ENCODE results near the gene BCL7C.

BCL7C gene

DNA sequence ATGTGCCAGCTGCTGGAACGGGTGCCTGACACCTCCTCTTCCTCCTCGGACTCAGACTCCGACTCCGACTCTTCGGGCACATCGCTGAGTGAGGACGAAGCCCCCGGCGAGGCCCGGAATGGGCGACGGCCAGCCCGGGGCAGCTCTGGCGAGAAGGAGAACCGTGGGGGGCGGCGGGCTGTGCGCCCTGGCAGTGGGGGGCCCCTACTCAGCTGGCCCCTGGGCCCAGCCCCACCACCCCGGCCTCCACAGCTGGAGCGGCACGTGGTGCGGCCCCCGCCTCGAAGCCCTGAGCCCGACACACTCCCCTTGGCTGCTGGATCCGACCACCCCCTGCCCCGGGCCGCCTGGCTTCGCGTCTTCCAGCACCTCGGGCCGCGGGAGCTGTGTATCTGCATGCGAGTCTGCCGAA lies 36.3 kb upstream of the BCL7C start:
- H2AFZ ChIP-seq (ENCODE audit: low read length): no peak overlapping the region

DNA sequence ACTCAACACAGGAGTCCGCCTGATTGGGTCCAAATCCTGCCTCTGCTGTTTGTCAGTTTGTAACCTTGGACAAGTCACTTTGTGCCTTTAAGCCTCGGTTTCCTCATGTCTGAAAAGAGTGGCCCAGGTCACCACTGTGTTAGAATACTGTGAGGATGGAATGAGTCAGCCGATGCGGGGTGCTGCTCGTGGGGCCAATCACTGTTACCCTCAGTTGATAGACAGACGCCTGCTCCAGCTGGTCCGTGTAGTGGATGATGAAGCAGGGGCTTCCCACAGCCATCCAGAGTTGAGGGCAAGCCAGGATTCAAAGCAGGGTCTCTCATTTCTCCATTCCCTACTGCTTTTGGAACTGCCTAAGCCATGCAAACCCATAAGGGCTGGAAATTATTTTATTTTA lies 35.3 kb upstream of the BCL7C start:
- no peak overlapping the region for H2AFZ ChIP-seq (ENCODE audit: low read length)
- peaks cover 14% of the 10 kb centered on the region for H4K20me1 ChIP-seq (ENCODE audit: insufficient read depth, low read length, poor library complexity, severe bottlenecking)
- H3K4me3 ChIP-seq (ENCODE audit: low read length, poor library complexity, severe bottlenecking): no peak overlapping the region
- peaks cover 29% of the 10 kb centered on the region for H3K4me1 ChIP-seq (ENCODE audit: insufficient read depth, low read length, poor library complexity, severe bottlenecking)
- H3F3A ChIP-seq (ENCODE audit: low read depth): no peaks in the 10 kb centered on the region
- H3K4me2 ChIP-seq (ENCODE audit: low read depth, low read length, poor library complexity, severe bottlenecking): no peak overlapping the region
- H3K9me2 ChIP-seq (replicated peaks; ENCODE audit: low read depth, low read length): no peaks in the 10 kb centered on the region
- H3K9ac ChIP-seq (ENCODE audit: low read depth, low read length, poor library complexity, severe bottlenecking): no peak overlapping the region
- peaks cover 26% of the 10 kb centered on the region; the same call in 1 of the 2 replicates for H3K36me3 ChIP-seq (ENCODE audit: insufficient read depth, low read length)
- H3K9me3 ChIP-seq (ENCODE audit: insufficient read depth, low read depth, low read length): no peaks in the 10 kb centered on the region
- TF ChIP-seq EZH2phosphoT487 (IDR thresholded peaks at IDR 0.05; ENCODE audit: borderline replicate concordance): no peak
- TF ChIP-seq, protein P1, sequence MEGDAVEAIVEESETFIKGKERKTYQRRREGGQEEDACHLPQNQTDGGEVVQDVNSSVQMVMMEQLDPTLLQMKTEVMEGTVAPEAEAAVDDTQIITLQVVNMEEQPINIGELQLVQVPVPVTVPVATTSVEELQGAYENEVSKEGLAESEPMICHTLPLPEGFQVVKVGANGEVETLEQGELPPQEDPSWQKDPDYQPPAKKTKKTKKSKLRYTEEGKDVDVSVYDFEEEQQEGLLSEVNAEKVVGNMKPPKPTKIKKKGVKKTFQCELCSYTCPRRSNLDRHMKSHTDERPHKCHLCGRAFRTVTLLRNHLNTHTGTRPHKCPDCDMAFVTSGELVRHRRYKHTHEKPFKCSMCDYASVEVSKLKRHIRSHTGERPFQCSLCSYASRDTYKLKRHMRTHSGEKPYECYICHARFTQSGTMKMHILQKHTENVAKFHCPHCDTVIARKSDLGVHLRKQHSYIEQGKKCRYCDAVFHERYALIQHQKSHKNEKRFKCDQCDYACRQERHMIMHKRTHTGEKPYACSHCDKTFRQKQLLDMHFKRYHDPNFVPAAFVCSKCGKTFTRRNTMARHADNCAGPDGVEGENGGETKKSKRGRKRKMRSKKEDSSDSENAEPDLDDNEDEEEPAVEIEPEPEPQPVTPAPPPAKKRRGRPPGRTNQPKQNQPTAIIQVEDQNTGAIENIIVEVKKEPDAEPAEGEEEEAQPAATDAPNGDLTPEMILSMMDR (conservative IDR thresholded peaks at IDR 0.05; ENCODE audit: low read length): no peak
- H3K79me2 ChIP-seq (ENCODE audit: insufficient read depth, low read length): peaks cover 32% of the 10 kb centered on the region
- H3K27me3 ChIP-seq (ENCODE audit: insufficient read depth, low read length, poor library complexity, severe bottlenecking): no peaks in the 10 kb centered on the region

More for the DNA sequence above, 36.3 kb upstream of the BCL7C start:
- peaks cover 26% of the 10 kb centered on the region; the same call in 1 of the 2 replicates for H3K36me3 ChIP-seq (ENCODE audit: insufficient read depth, low read length)
- H3K79me2 ChIP-seq (ENCODE audit: insufficient read depth, low read length): peaks cover 22% of the 10 kb centered on the region
- no peak overlapping the region for H3K9ac ChIP-seq (ENCODE audit: low read depth, low read length, poor library complexity, severe bottlenecking)
- no peaks in the 10 kb centered on the region for H3K9me3 ChIP-seq (ENCODE audit: insufficient read depth, low read depth, low read length)
- TF ChIP-seq, protein P1 (conservative IDR thresholded peaks at IDR 0.05; ENCODE audit: low read length): no peak
- no peak for TF ChIP-seq EZH2phosphoT487 (IDR thresholded peaks at IDR 0.05; ENCODE audit: borderline replicate concordance)
- no peaks in the 10 kb centered on the region for H3K9me2 ChIP-seq (replicated peaks; ENCODE audit: low read depth, low read length)
- H3K4me1 ChIP-seq (ENCODE audit: insufficient read depth, low read length, poor library complexity, severe bottlenecking): peaks cover 27% of the 10 kb centered on the region
- no peak overlapping the region for H3K4me2 ChIP-seq (ENCODE audit: low read depth, low read length, poor library complexity, severe bottlenecking)
- H3K4me3 ChIP-seq (ENCODE audit: low read length, poor library complexity, severe bottlenecking): no peak overlapping the region
- H3F3A ChIP-seq (ENCODE audit: low read depth): no peaks in the 10 kb centered on the region
- H4K20me1 ChIP-seq (ENCODE audit: insufficient read depth, low read length, poor library complexity, severe bottlenecking): peaks cover 5% of the 10 kb centered on the region
- H3K27me3 ChIP-seq (ENCODE audit: insufficient read depth, low read length, poor library complexity, severe bottlenecking): no peaks in the 10 kb centered on the region

DNA sequence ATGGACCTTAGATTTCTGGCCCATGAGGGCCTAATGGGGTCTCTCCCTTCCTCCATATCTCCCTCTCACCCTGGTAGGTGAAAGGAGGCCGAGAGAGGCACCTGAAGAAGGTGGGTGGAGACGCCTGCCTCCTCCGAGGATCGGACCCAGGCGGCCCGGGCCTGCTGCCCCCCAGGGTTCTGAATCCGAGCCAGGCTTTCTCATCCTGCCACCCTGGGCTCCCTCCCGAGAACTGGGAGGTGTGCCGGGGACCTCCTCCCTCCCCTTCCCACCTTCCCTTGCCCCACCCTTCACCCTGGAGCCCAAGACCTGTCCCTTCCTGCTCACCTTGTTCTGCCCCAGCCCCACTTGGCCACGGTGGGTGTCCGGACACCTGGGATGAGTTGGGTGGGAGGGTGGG lies 34.5 kb upstream of the BCL7C start:
- Histone ChIP-seq H3K9me2 (replicated peaks; ENCODE audit: low read depth, low read length) (no peaks in the 10 kb centered on the region), H3K4me1 (ENCODE audit: insufficient read depth, low read length, poor library complexity, severe bottlenecking) (peaks cover 29% of the 10 kb centered on the region), H3K4me3 (ENCODE audit: low read length, poor library complexity, severe bottlenecking) (no peak overlapping the region), H3K79me2 (ENCODE audit: insufficient read depth, low read length) (peaks cover 39% of the 10 kb centered on the region), H2AFZ (ENCODE audit: low read length) (no peak overlapping the region), H3K27me3 (ENCODE audit: insufficient read depth, low read length, poor library complexity, severe bottlenecking) (no peaks in the 10 kb centered on the region), H3K9me3 (ENCODE audit: insufficient read depth, low read depth, low read length) (no peaks in the 10 kb centered on the region), H3K36me3 (ENCODE audit: insufficient read depth, low read length) (peaks cover 26% of the 10 kb centered on the region; the same call in 1 of the 2 replicates), H3K4me2 (ENCODE audit: low read depth, low read length, poor library complexity, severe bottlenecking) (no peak overlapping the region), H3F3A (ENCODE audit: low read depth) (no peaks in the 10 kb centered on the region), H4K20me1 (ENCODE audit: insufficient read depth, low read length, poor library complexity, severe bottlenecking) (peaks cover 14% of the 10 kb centered on the region), H3K9ac (ENCODE audit: low read depth, low read length, poor library complexity, severe bottlenecking) (no peak overlapping the region)
- TF ChIP-seq, protein P1 (conservative IDR thresholded peaks at IDR 0.05; ENCODE audit: low read length): no peak
- no peak for TF ChIP-seq EZH2phosphoT487 (IDR thresholded peaks at IDR 0.05; ENCODE audit: borderline replicate concordance)

Measured in Loucy (cell line).